Trophoblast cell (in vitro differentiated cells and primary cell): ENCODE measurements around the gene WDR7.

Experiments
- DNase-seq, 2 donors: peaks; one replicate each; pipeline ENCODE4 v3.0.0-alpha.2; 2016
- H2AFZ ChIP-seq: 2 replicates; pipeline ENCODE4 v1.6.1; 2013; ENCODE audit warnings: low read length, moderate library complexity, mild to moderate bottlenecking; ENCODE audit not compliant: insufficient read depth, poor library complexity
- H2AK5ac ChIP-seq: 2 replicates; pipeline ENCODE4 v1.6.1; 2013; ENCODE audit warnings: mild to moderate bottlenecking, low read length
- H2BK120ac ChIP-seq: 2 replicates; pipeline ENCODE4 v1.6.1; 2013; ENCODE audit warnings: low read length, mild to moderate bottlenecking, moderate library complexity; ENCODE audit not compliant: insufficient read depth, poor library complexity
- H2BK12ac ChIP-seq: 2 replicates; pipeline ENCODE4 v1.6.1; 2013; ENCODE audit warnings: mild to moderate bottlenecking, low read length, moderate library complexity
- H2BK5ac ChIP-seq: 2 replicates; pipeline ENCODE4 v1.6.1; 2013; ENCODE audit warnings: low read length, low read depth, moderate library complexity, mild to moderate bottlenecking; ENCODE audit not compliant: poor library complexity
- H3K14ac ChIP-seq: 2 replicates; pipeline ENCODE4 v1.6.1; 2013; ENCODE audit warnings: mild to moderate bottlenecking, low read length
- H3K18ac ChIP-seq: 2 replicates; pipeline ENCODE4 v1.6.1; 2013; ENCODE audit warnings: mild to moderate bottlenecking, low read length
- H3K23ac ChIP-seq: 2 replicates; pipeline ENCODE4 v1.6.1; 2013; ENCODE audit warnings: low read length
- H3K27ac ChIP-seq: 2 replicates; pipeline ENCODE4 v1.5.1; 2013; ENCODE audit warnings: low read depth, mild to moderate bottlenecking, inconsistent platforms, low read length, moderate library complexity
- H3K27me3 ChIP-seq: 2 replicates; pipeline ENCODE4 v1.6.1; 2013; ENCODE audit warnings: inconsistent platforms, mild to moderate bottlenecking, low read length, moderate library complexity; ENCODE audit not compliant: insufficient read depth
- H3K36me3 ChIP-seq, 2 experiments: 1 replicate in 1 of 2; 2 replicates in 1 of 2; pipeline ENCODE4 v1.6.1; 2013; ENCODE audit warnings: low read length in 2 of 2, mild to moderate bottlenecking in 2 of 2, moderate library complexity in 1 of 2; ENCODE audit not compliant: insufficient read depth in 2 of 2, control insufficient read depth in 1 of 2
- H3K4ac ChIP-seq: 2 replicates; pipeline ENCODE4 v1.6.1; 2013; ENCODE audit warnings: low read depth, mild to moderate bottlenecking, low read length, moderate library complexity
- H3K4me1 ChIP-seq, 2 experiments: 1 replicate in 1 of 2; 2 replicates in 1 of 2; pipeline ENCODE4 v1.6.1; 2013; ENCODE audit warnings: low read length in 2 of 2, mild to moderate bottlenecking in 2 of 2, moderate library complexity in 1 of 2; ENCODE audit not compliant: insufficient read depth in 2 of 2, control insufficient read depth in 1 of 2
- H3K4me2 ChIP-seq: 2 replicates; pipeline ENCODE4 v1.6.1; 2013; ENCODE audit warnings: inconsistent platforms, mild to moderate bottlenecking, low read length, moderate library complexity
- H3K4me3 ChIP-seq: 2 replicates; pipeline ENCODE4 v1.5.1; 2013; ENCODE audit warnings: mild to moderate bottlenecking, low read depth, low read length, inconsistent platforms
- H3K79me1 ChIP-seq: one replicate; pipeline ENCODE4 v1.6.1; 2013; ENCODE audit warnings: low read length
- H3K79me2 ChIP-seq: 2 replicates; pipeline ENCODE4 v1.6.1; 2013; ENCODE audit warnings: low read length, mild to moderate bottlenecking; ENCODE audit not compliant: control insufficient read depth, insufficient read depth, poor library complexity
- H3K9ac ChIP-seq: 2 replicates; pipeline ENCODE4 v1.6.1; 2013; ENCODE audit warnings: mild to moderate bottlenecking, low read length
- H3K9me3 ChIP-seq: 2 replicates; pipeline ENCODE4 v1.6.1; 2013; ENCODE audit warnings: low read depth, mild to moderate bottlenecking, control low read depth, inconsistent platforms, low read length; ENCODE audit not compliant: insufficient read depth
- H4K12ac ChIP-seq: 2 replicates; pipeline ENCODE4 v1.6.1; 2013; ENCODE audit warnings: low read depth, mild to moderate bottlenecking, low read length, moderate library complexity
- H4K8ac ChIP-seq: 2 replicates; pipeline ENCODE4 v1.6.1; 2013; ENCODE audit warnings: low read depth, mild to moderate bottlenecking, low read length, moderate library complexity
- H4K91ac ChIP-seq: one replicate; pipeline ENCODE4 v1.6.1; 2013; ENCODE audit warnings: low read depth, mild to moderate bottlenecking, low read length, moderate library complexity
- WGBS: extraction: QIAGEN DNeasy Blood & Tissue Kit; methylation state at CpG from one replicate; pipeline ENCODE4 v1.1.7; 2013; ENCODE audit warnings: missing lambda C conversion rate; ENCODE audit not compliant: insufficient read length, insufficient coverage; ENCODE audit errors: extremely low coverage; 5-methylcytosine and 5-hydroxymethylcytosine counted together

Gene WDR7

GRCh38 chr18:57043241-57043640 lies 392.1 kb downstream of the WDR7 start:
- no peaks in the 10 kb centered on the region for H3K36me3 ChIP-seq
- WGBS = no CpG with 5 or more reads among the region's 3 CpGs
- no peaks in the 10 kb centered on the region for H3K79me2 ChIP-seq
- H2AFZ ChIP-seq = no peak overlapping the region
- no peak overlapping the region for H2BK12ac ChIP-seq
- no peaks in the 10 kb centered on the region for H3K27me3 ChIP-seq
- no peak overlapping the region for H4K12ac ChIP-seq
- H3K79me1 ChIP-seq = no peaks in the 10 kb centered on the region
- no peak for DNase-seq
- peaks cover 8% of the 10 kb centered on the region for H3K9me3 ChIP-seq
- H2BK5ac ChIP-seq = no peak overlapping the region
- no peak overlapping the region for H2AK5ac ChIP-seq
- H3K4me3 ChIP-seq = no peak overlapping the region
- no peak overlapping the region for H3K4ac ChIP-seq
- no peak overlapping the region for H3K4me2 ChIP-seq
- H3K4me1 ChIP-seq = no peaks in the 10 kb centered on the region
- H4K8ac ChIP-seq = no peak overlapping the region
- no peak overlapping the region for H4K91ac ChIP-seq
- no peak overlapping the region for H3K9ac ChIP-seq
- no peak overlapping the region for H2BK120ac ChIP-seq
- H3K27ac ChIP-seq = no peak overlapping the region
- no peak overlapping the region for H3K23ac ChIP-seq
- no peak overlapping the region for H3K18ac ChIP-seq
- no peak overlapping the region for H3K14ac ChIP-seq

GRCh38 chr18:57048351-57048750 lies 397.2 kb downstream of the WDR7 start:
- Histone ChIP-seq H3K4ac (no peak overlapping the region), H4K12ac (no peak overlapping the region), H2AFZ (no peak overlapping the region), H3K79me1 (no peaks in the 10 kb centered on the region), H3K18ac (no peak overlapping the region), H2BK5ac (no peak overlapping the region), H3K27ac (no peak overlapping the region), H3K9me3 (peaks cover 5% of the 10 kb centered on the region), H4K8ac (no peak overlapping the region), H3K27me3 (no peaks in the 10 kb centered on the region), H3K23ac (no peak overlapping the region), H3K4me1 (peaks cover 0 to 4% of the 10 kb centered on the region in 2 experiments), H2BK12ac (no peak overlapping the region), H3K4me3 (no peak overlapping the region), H3K36me3 (no peaks in the 10 kb centered on the region), H4K91ac (no peak overlapping the region), H3K9ac (no peak overlapping the region), H3K14ac (no peak overlapping the region), H3K79me2 (no peaks in the 10 kb centered on the region), H2AK5ac (no peak overlapping the region), H2BK120ac (no peak overlapping the region), H3K4me2 (no peak overlapping the region)
- no peak for DNase-seq
- no CpG with 5 or more reads among the region's 9 CpGs for WGBS

- Histone ChIP-seq H3K79me2 (no peaks in the 10 kb centered on the region), H2AFZ (no peak overlapping the region), H3K36me3 (no peaks in the 10 kb centered on the region), H3K27ac (no peak overlapping the region), H2BK120ac (no peak overlapping the region), H3K4me2 (no peak overlapping the region), H3K4me3 (no peak overlapping the region), H3K23ac (no peak overlapping the region), H2BK12ac (no peak overlapping the region), H4K12ac (no peak overlapping the region), H3K27me3 (no peaks in the 10 kb centered on the region), H3K4ac (no peak overlapping the region), H2AK5ac (no peak overlapping the region), H4K8ac (no peak overlapping the region), H4K91ac (no peak overlapping the region), H3K4me1 (peaks cover 0 to 4% of the 10 kb centered on the region in 2 experiments), H3K14ac (no peak overlapping the region), H2BK5ac (no peak overlapping the region), H3K9ac (no peak overlapping the region), H3K79me1 (no peaks in the 10 kb centered on the region), H3K9me3 (peaks cover 4% of the 10 kb centered on the region), H3K18ac (no peak overlapping the region)
- DNase-seq = no peak
- no CpG with 5 or more reads among the region's 9 CpGs for WGBS
Observed at GRCh38 chr18:57048859-57049258, 397.7 kb downstream of the WDR7 start.

DNA sequence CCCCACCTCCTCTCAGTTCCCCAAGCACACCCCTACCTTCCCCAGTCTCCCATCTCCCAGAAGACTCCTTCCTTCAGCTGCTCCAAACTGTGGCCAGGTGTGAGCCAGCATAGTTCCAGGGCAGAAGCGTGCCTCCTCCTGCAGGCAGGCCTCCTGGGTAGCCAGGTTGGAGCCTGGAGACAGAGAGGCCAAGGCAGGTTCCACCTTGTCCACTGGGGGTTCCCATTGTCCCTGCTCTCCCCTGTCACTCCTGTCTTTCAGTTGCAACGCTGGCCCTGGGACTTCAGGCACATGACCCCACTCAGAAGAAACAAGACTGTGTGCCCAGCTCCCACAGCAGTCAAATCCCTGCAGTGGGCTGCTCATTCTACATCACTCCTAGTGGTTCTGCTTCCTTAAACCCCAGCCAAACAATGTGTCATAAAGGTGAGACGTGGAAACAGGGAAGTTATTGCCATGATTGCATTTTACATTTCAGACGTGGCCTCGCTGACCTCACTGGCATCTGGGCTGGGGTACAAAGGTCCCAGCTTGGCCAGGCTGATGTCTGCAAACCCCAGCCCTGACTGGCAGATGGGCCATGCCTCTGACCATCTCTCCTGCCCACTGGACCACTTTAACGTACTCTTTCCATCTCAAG lies 399.3 kb downstream of the WDR7 start:
- Histone ChIP-seq H3K4me1 (peaks cover 0 to 4% of the 10 kb centered on the region in 2 experiments), H3K79me1 (no peaks in the 10 kb centered on the region), H3K9ac (no peak overlapping the region), H3K27ac (no peak overlapping the region), H2AFZ (no peak overlapping the region), H3K18ac (no peak overlapping the region), H3K27me3 (no peaks in the 10 kb centered on the region), H3K14ac (no peak overlapping the region), H3K79me2 (no peaks in the 10 kb centered on the region), H4K12ac (no peak overlapping the region), H4K91ac (no peak overlapping the region), H3K4me2 (no peak overlapping the region), H2BK12ac (no peak overlapping the region), H4K8ac (no peak overlapping the region), H2BK120ac (no peak overlapping the region), H3K9me3 (peaks cover 2% of the 10 kb centered on the region), H2BK5ac (no peak overlapping the region), H3K36me3 (no peaks in the 10 kb centered on the region), H3K4ac (no peak overlapping the region), H2AK5ac (no peak overlapping the region), H3K23ac (no peak overlapping the region), H3K4me3 (no peak overlapping the region)
- no CpG with 5 or more reads among the region's 6 CpGs for WGBS
- no peak for DNase-seq
